ENCODE results near the gene NEK1. TPM values are rescaled to one million over a fixed set of nuclear protein-coding genes. Genes with fewer than 3 reads are reported as not detected.

NEK1 gene
- polyA plus RNA-seq, 1 of the 3 experiments (the other 2 are of a cell fraction), result 2.0 TPM

- Histone ChIP-seq H2AFZ (ENCODE audit: low read depth) (no peak overlapping the region), H3K27me3 (ENCODE audit: insufficient read depth) (no peaks in the 10 kb centered on the region), H3K9me2 (no peaks in the 10 kb centered on the region), H3K4me1 (ENCODE audit: control insufficient read depth in 1 of 2, insufficient read depth in 2 of 2, low read depth in 1 of 2, low read length in 1 of 2) (0 out of 4 replicates have a peak, but pooled peaks cover 0 to 3% of the 10 kb centered on the region in 2 experiments), H3K9ac (no peak overlapping the region), H3K9me3 (no peaks in the 10 kb centered on the region), H3K36me3 (replicated peaks in 1 of 2; ENCODE audit: control insufficient read depth in 1 of 2, insufficient read depth in 2 of 2, low read length in 1 of 2) (peaks cover 0 to 8% of the 10 kb centered on the region in 2 experiments), H3K79me2 (ENCODE audit: insufficient read depth) (no peaks in the 10 kb centered on the region), H4K20me1 (ENCODE audit: insufficient read depth) (no peaks in the 10 kb centered on the region), H3F3A (replicated peaks; ENCODE audit: insufficient read depth) (no peaks in the 10 kb centered on the region), H3K4me3 (ENCODE audit: low read depth in 2 of 2, low read length in 1 of 2) (no peak overlapping the region), H3K27ac (ENCODE audit: low read depth in 2 of 2, low read length in 1 of 2) (peak overlapping the region in 1 of 2 experiments; percentile 39; a peak in 1 of 4 replicates), H3K4me2 (no peak overlapping the region)
- ChIA-PET POLR2A (no interaction called here), CTCF (interaction anchor here (0.6 to 1.8 kb wide), 22 partner anchors 7 to 1059 kb away, joined by 3 to 26 read pairs (median 4); partner anchors contain the start of gene CBR4)
- TF ChIP-seq JUND (IDR thresholded peaks at IDR 0.05) (no peak), PBX3 (IDR thresholded peaks at IDR 0.05) (peak; percentile 22; the same call in 1 of the 2 replicates)
- no peak for DNase-seq
Observed at GRCh38 chr4:169485086-169485485, 127.3 kb downstream of the NEK1 start.

- DNase-seq, result peak; percentile 9
- ChIA-PET CTCF (interaction anchor here (1.0 to 1.8 kb wide), 3 partner anchors 215 to 560 kb away, joined by 3 to 20 read pairs (median 7); no protein-coding TSS in a partner anchor), POLR2A (no interaction called here)
- Histone ChIP-seq H4K20me1 (ENCODE audit: insufficient read depth) (no peaks in the 10 kb centered on the region), H3F3A (replicated peaks; ENCODE audit: insufficient read depth) (no peaks in the 10 kb centered on the region), H3K9me3 (no peaks in the 10 kb centered on the region), H3K9me2 (no peaks in the 10 kb centered on the region), H3K27ac (ENCODE audit: low read depth in 2 of 2, low read length in 1 of 2) (peak overlapping the region in 1 of 2 experiments; percentile 39; a peak in 1 of 4 replicates), H3K36me3 (replicated peaks in 1 of 2; ENCODE audit: control insufficient read depth in 1 of 2, insufficient read depth in 2 of 2, low read length in 1 of 2) (peaks cover 0 to 14% of the 10 kb centered on the region in 2 experiments), H3K4me2 (no peak overlapping the region), H3K79me2 (ENCODE audit: insufficient read depth) (no peaks in the 10 kb centered on the region), H3K4me3 (ENCODE audit: low read depth in 2 of 2, low read length in 1 of 2) (no peak overlapping the region), H3K9ac (no peak overlapping the region), H3K27me3 (ENCODE audit: insufficient read depth) (no peaks in the 10 kb centered on the region), H2AFZ (ENCODE audit: low read depth) (no peak overlapping the region), H3K4me1 (ENCODE audit: control insufficient read depth in 1 of 2, insufficient read depth in 2 of 2, low read depth in 1 of 2, low read length in 1 of 2) (0 out of 4 replicates have a peak, but pooled peaks cover 0 to 3% of the 10 kb centered on the region in 2 experiments)
- TF ChIP-seq GABPA (IDR thresholded peaks at IDR 0.05; ENCODE audit: low read depth) (no peak), RAD21 (IDR thresholded peaks at IDR 0.05; ENCODE audit: low read length) (peak; percentile 26), EP300 (IDR thresholded peaks at IDR 0.05; ENCODE audit: borderline replicate concordance in 1 of 2, low read depth in 1 of 2, low read length in 1 of 2) (no peak), SMC3 (IDR thresholded peaks at IDR 0.05; ENCODE audit: low read depth, low read length) (0 out of 2 replicates have a peak, but pooled peaks have one; percentile 13), CTCF (IDR thresholded peaks at IDR 0.05) (peak; percentile 30; the same call in 1 of the 2 replicates), PBX3 (IDR thresholded peaks at IDR 0.05) (no peak), SIN3A (IDR thresholded peaks at IDR 0.05; ENCODE audit: borderline replicate concordance, low read depth, low read length) (no peak)
- WGBS (ENCODE audit: low lambda C conversion rate), result 82% methylated on average over 3 of the region's 3 CpGs
Observed at GRCh38 chr4:169484485-169484884, 127.9 kb downstream of the NEK1 start.
